Stimulated activated CD8-positive, alpha-beta memory T cell treated with anti-CD3 and anti-CD28 coated beads, Interleukin-12 subunit alpha, Interleukin-12 subunit beta, amount 100 ng/mL, for 4 hours (primary cell): ENCODE measurements around the gene TTPAL.
A peak's percentile ranks its signal among the peaks of the same experiment; 100 is the strongest.

Source experiments
- DNase-seq: peaks from one replicate; pipeline ENCODE4 v3.0.0-alpha.2; 2020; ENCODE audit warnings: low read depth

TTPAL gene

GRCh38 chr20:44475694-44476560 lies at the start of gene TTPAL:
Gene TTPAL, plus strand, starts transcription at chr20:44475874. Its CDS starts 4,126 bp downstream, at chr20:44480000.
- DNase-seq: peak; percentile 86

- no peak for DNase-seq
These were observed 49.8 kb upstream of the TTPAL start for GRCh38 chr20:44425923-44426322.

GRCh38 chr20:44426879-44427790 lies 48.5 kb upstream of the TTPAL start:
- DNase-seq: no peak

- DNase-seq: no peak
These were observed 47.9 kb upstream of the TTPAL start for GRCh38 chr20:44427804-44428173.

- no peak for DNase-seq
These were observed 47.3 kb upstream of the TTPAL start for GRCh38 chr20:44428174-44429016.

GRCh38 chr20:44429017-44429339 lies 46.7 kb upstream of the TTPAL start:
- no peak for DNase-seq

- DNase-seq: no peak
These were observed 46.0 kb upstream of the TTPAL start for GRCh38 chr20:44429419-44430269.

- DNase-seq: no peak
These were observed 45.2 kb upstream of the TTPAL start for GRCh38 chr20:44430270-44431065.

- no peak for DNase-seq
These were observed 44.6 kb upstream of the TTPAL start for GRCh38 chr20:44431118-44431501.

GRCh38 chr20:44431502-44432234 lies 44.0 kb upstream of the TTPAL start:
- DNase-seq: no peak

GRCh38 chr20:44432618-44433577 lies 42.8 kb upstream of the TTPAL start:
- DNase-seq: no peak

GRCh38 chr20:44433751-44434538 lies 41.7 kb upstream of the TTPAL start:
- DNase-seq: no peak

- DNase-seq: no peak
These were observed 39.9 kb upstream of the TTPAL start for GRCh38 chr20:44435630-44436335.

- no peak for DNase-seq
These were observed 39.3 kb upstream of the TTPAL start for GRCh38 chr20:44436393-44436792.

- no peak for DNase-seq
These were observed 38.2 kb upstream of the TTPAL start for GRCh38 chr20:44437497-44437896.

GRCh38 chr20:44438782-44439181 lies 36.9 kb upstream of the TTPAL start:
- DNase-seq: no peak

- DNase-seq: no peak
These were observed 36.4 kb upstream of the TTPAL start for GRCh38 chr20:44439318-44439717.
